Neutrophil (primary cell): ENCODE results near the gene NCL.

ENCODE experiments used
- H3K27ac ChIP-seq: fragments of 200-600 bp; sonication (generic); 2 replicates; pipeline ENCODE4 v1.5.1; 2016; ENCODE audit warnings: mild to moderate bottlenecking, moderate library complexity
- H3K27me3 ChIP-seq: fragments of 200-600 bp; sonication (generic); 2 replicates; pipeline ENCODE4 v1.6.0; 2016; ENCODE audit warnings: mild to moderate bottlenecking
- H3K36me3 ChIP-seq: fragments of 200-600 bp; sonication (generic); 2 replicates; pipeline ENCODE4 v1.5.1; 2017
- H3K4me1 ChIP-seq, 2 experiments: fragments of 200-600 bp in 1 of 2; sonication (generic) in 1 of 2; 1 replicate in 1 of 2; 2 replicates in 1 of 2; pipeline versions ENCODE4 v1.5.1 to v1.6.1; 2013 to 2016; ENCODE audit warnings: low read depth in 1 of 2, low read length in 1 of 2, mild to moderate bottlenecking in 1 of 2, moderate library complexity in 1 of 2; ENCODE audit not compliant: control insufficient read depth in 1 of 2, insufficient read depth in 1 of 2
- H3K4me3 ChIP-seq, 2 experiments: fragments of 200-600 bp in 1 of 2; sonication (generic) in 1 of 2; 1 replicate in 1 of 2; 2 replicates in 1 of 2; pipeline ENCODE4 v1.5.1; 2013 to 2016; ENCODE audit warnings: low read depth in 1 of 2, low read length in 1 of 2, mild to moderate bottlenecking in 1 of 2, moderate library complexity in 1 of 2
- H3K9me3 ChIP-seq: fragments of 200-600 bp; sonication (generic); 2 replicates; pipeline ENCODE4 v1.5.1; 2016
- TF ChIP-seq, protein P1 (sequence below): fragments of 200-600 bp; sonication (generic); IDR thresholded peaks from 2 replicates; pipeline ENCODE4 v1.5.1; 2016; ENCODE audit warnings: antibody characterized with exemption

The NCL gene

DNA sequence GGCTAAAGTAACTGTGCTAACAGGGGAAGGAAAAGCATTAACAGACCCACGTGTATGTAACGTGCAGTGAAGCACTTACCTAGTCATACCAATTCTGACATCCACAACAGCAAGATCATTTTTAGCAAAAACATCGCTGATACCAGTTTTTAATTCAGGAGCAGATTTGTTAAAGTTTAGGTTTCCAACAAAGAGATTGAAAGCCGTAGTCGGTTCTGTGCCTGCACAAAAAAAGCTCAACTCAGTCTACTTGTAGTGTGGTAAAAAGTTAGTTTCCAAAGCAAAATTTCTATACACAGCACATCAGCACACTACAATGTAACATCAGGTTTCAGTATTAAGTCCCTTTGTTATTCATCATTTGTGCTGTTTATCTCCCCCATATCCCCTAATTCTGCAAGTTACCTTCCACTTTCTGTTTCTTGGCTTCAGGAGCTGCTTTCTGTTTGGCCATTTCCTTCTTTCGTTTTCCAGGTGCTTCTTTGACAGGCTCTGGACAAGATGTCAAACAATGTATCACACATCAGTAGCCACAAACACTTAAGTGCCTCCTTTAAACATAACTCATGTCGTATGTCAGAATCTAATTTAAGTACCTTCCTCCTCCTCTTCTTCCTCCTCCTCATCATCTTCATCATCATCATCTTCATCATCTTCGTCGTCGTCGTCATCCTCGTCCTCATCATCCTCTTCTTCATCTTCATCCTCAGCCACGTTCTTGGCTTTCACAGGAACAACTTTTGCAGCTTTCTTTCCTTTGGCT is 4.0 kb downstream of the NCL start:
- no peaks in the 10 kb centered on the region for H3K9me3 ChIP-seq
- no peak overlapping the region for H3K4me3 ChIP-seq
- H3K36me3 ChIP-seq, result peaks cover 66% of the 10 kb centered on the region
- no peak overlapping the region for H3K27ac ChIP-seq
- TF ChIP-seq, protein P1, sequence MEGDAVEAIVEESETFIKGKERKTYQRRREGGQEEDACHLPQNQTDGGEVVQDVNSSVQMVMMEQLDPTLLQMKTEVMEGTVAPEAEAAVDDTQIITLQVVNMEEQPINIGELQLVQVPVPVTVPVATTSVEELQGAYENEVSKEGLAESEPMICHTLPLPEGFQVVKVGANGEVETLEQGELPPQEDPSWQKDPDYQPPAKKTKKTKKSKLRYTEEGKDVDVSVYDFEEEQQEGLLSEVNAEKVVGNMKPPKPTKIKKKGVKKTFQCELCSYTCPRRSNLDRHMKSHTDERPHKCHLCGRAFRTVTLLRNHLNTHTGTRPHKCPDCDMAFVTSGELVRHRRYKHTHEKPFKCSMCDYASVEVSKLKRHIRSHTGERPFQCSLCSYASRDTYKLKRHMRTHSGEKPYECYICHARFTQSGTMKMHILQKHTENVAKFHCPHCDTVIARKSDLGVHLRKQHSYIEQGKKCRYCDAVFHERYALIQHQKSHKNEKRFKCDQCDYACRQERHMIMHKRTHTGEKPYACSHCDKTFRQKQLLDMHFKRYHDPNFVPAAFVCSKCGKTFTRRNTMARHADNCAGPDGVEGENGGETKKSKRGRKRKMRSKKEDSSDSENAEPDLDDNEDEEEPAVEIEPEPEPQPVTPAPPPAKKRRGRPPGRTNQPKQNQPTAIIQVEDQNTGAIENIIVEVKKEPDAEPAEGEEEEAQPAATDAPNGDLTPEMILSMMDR, result no peak
- H3K4me1 ChIP-seq, result peaks cover 20 to 28% of the 10 kb centered on the region in 2 experiments
- no peaks in the 10 kb centered on the region for H3K27me3 ChIP-seq

DNA sequence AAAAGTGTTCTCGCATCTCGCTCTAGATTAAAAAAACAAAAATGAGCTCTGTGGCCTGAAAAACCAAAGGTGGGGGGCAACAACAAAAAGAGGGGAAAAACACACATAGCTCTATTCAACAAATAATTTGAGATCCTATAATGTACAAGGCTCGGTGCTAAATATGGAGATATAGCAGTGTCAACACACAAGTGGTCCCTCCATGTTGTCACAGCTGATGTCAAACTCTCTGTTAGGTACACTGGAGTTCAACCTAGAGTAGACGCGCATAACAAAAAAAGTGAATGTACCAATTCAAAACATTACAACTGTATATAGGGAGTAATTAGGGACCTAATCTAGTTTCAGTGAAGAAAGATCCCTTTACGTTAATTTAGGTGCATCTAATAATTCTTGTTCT is 5.9 kb downstream of the NCL start:
- TF ChIP-seq, protein P1, result no peak
- H3K27ac ChIP-seq, result no peak overlapping the region
- no peak overlapping the region for H3K4me3 ChIP-seq
- peaks cover 11 to 16% of the 10 kb centered on the region in 2 experiments for H3K4me1 ChIP-seq
- peaks cover 85% of the 10 kb centered on the region for H3K36me3 ChIP-seq
- no peaks in the 10 kb centered on the region for H3K27me3 ChIP-seq
- H3K9me3 ChIP-seq, result no peaks in the 10 kb centered on the region

DNA sequence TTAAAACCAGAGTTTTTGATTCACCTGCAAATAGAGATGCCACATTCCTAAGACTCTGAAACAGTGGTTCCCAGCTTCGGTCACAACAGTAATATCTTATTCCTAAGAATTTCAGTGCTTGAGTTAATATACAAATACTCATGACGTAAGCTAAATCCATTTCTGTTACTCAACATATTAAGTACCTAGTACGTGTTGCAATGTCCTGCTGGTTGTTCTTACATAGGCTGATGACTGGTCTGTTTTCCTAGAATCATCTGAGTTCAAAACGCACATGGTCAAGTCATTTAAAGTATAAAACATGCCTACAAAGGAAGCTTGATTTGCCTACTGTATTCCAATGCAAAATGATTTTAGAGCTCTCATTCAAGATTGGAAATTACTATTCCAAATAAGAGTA is 7.2 kb downstream of the NCL start:
- Histone ChIP-seq H3K4me1 (peaks cover 0 to 3% of the 10 kb centered on the region in 2 experiments), H3K36me3 (peaks cover 89% of the 10 kb centered on the region), H3K9me3 (no peaks in the 10 kb centered on the region), H3K27me3 (no peaks in the 10 kb centered on the region), H3K4me3 (no peak overlapping the region), H3K27ac (no peak overlapping the region)
- TF ChIP-seq, protein P1, result no peak

DNA sequence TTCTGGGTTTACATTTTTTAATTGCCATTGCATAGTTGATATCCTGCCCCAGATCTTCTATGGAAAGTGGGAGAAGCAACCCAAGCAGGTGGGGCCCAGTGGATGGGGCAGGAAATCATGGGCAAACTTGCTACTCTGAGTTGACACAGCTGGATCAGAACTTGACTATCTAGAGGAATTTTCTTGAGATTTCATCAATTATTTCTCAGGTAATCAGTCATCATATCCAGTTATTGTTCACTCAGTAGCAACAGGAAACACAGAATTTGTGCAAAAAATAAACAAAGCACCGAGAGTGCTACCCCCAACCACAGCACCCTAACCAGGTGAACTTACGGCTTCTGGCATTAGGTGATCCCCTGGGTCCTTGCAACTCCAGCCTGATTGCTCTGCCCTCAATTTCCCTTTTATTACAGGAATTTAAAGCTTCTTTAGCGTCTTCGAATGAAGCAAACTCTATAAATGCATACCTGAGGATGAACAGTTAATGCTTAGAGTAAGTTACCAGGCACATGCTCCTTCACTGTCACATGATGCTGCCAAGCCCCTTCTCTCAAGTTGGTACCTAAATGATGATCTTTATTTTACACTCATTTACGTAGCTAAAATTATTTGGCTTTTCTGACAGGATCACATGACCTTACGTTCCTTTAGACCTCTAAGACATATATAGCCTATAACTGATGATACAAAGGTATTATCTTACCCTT is 7.8 kb downstream of the NCL start:
- Histone ChIP-seq H3K36me3 (peaks cover 83% of the 10 kb centered on the region), H3K27me3 (no peaks in the 10 kb centered on the region), H3K4me3 (no peak overlapping the region), H3K27ac (no peak overlapping the region), H3K4me1 (no peaks in the 10 kb centered on the region), H3K9me3 (no peaks in the 10 kb centered on the region)
- TF ChIP-seq, protein P1, result no peak

DNA sequence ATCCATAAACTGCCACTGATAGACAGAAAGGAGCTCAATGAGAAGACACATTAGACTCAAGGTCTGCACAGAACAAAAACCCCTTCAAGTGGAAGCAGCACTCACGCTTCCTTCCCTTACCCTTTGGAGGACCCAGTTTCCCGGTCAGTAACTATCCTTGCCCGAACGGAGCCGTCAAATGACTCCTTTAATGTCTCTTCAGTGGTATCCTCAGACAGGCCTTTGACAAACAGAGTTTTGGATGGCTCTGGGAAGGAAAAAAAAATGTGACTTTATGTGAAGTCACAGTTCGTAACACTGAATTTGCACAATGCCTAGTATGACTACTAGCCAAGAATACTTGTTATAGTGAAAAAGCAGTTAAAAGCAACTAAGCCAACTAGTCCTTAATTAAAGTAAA is 8.4 kb downstream of the NCL start:
- TF ChIP-seq, protein P1, result no peak

More for the DNA sequence above, 8.4 kb downstream of the NCL start:
- Histone ChIP-seq H3K27ac (no peak overlapping the region), H3K9me3 (no peaks in the 10 kb centered on the region), H3K27me3 (no peaks in the 10 kb centered on the region), H3K4me3 (no peak overlapping the region), H3K4me1 (no peaks in the 10 kb centered on the region), H3K36me3 (peaks cover 78% of the 10 kb centered on the region)
